NCI-H2171 (cell line): ENCODE results near the gene PALLD.

ENCODE experiments used
- DNase-seq: peaks from one replicate; lab custom pipeline; 2025; lab: John Stamatoyannopoulos, UW

Gene PALLD

DNA sequence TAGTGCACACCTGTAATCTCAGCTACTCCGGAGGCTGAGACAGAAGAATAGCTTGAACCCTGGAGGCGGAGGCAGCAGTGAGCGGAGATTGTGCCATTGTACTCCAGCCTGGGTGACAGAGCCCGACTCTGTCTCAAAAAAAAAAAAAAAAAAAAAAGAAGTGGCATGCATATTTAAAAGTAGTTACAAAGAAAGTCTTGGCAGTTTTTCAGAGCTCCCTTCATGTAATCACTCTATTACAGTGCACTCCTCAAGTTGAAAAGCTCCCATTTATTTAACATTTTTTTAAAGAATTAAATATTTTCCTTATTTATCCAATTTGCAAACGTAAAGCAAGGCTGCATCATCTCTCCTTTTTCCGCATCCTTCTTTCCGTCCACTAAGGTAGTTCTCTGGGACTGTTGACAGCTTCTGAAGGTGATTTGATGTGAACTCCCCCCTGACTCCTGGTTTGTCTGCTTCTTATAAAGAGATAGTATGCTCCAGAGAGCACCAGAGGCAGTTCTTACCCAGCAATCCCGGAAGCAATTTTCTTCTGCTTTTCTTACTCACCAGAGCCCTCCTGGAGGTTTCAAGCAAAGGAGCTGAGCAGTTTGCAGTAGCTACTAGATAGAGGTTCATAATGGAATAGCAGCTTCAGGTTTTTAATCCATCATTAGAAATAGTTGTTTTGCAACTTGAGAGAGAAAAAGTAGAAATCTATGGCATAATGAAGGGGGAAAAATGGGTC lies 151.0 kb downstream of the PALLD start:
- DNase-seq = no peak

DNA sequence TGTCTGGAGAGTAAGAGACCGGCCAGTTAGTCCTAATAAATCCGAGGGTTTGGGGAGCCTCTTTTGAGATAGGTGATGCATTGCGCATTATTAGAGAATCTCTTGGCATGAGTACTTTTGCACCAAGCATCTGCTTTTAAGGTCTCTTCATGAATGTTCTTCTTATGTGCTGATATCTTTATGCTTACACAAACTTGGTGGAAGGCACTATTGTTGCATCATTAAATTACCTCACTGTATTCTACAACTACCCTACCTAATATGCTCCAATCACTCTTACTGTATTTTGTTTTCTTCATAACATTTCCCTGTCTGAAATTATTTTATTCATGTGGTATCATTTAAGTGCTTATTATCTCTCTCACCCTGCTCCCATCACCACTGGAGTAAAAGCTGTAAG lies 151.6 kb downstream of the PALLD start:
- DNase-seq = no peak

DNA sequence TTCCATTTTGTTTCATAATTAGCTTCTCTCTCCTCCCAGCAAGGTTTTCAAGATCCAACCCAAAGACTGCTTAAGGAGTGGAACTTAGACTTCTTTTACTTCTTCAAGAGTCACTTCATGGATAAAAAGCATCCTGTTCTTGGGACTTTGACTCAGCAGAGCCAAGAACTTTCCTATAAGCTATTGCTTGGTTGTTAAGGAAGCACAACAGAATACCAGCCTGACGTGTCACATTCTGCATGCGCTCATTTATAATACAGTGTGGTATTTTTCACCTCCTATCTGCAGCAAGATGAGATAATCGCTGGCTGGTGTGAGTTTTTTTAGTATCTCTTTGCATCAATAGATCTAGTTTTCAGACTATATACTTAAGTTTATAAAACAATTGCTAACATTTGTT lies 152.1 kb downstream of the PALLD start:
- no peak for DNase-seq

DNA sequence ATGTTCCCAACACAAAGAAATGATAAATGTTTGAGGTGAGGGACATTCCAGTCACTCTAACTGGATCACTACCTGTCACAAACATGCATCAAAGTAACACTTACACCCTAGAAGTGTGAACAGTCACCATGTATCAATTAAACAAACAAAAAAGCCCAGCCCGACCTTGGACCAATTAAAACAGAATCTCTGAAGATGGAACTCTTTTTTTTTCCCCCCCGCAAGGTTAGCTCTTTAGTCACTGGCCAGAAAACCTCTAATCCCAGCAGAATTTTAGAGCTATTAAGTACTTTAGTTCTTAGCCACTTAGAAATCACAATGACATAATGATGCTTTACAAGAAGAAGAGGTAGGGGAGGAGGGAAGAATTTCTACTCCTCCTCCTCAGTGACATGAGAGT lies 154.5 kb downstream of the PALLD start:
- DNase-seq = no peak

- no peak for DNase-seq
Measured at GRCh38 chr4:168651864-168652263, 155.0 kb downstream of the PALLD start.

DNA sequence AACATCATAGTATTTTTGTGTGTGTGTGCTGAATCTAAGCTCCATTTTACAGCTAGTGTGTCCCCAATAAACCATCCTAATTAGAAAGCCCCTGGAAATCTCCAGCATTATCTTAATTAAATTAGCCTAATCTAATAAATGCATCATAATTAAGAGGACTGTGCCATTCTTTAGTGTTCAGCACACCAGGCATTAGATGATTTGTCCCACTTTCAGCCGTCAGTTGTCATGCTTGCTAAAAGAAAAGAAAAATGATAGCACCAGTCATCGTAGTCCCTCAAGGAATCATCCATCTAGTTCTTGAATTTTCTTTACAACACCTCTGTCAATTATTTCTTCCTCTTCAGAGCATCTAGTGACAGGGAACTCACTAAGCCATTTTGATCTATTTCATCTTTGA lies 155.9 kb downstream of the PALLD start:
- no peak for DNase-seq

- peak; percentile 25 for DNase-seq
Measured at GRCh38 chr4:168654104-168654847, 157.4 kb downstream of the PALLD start.

DNA sequence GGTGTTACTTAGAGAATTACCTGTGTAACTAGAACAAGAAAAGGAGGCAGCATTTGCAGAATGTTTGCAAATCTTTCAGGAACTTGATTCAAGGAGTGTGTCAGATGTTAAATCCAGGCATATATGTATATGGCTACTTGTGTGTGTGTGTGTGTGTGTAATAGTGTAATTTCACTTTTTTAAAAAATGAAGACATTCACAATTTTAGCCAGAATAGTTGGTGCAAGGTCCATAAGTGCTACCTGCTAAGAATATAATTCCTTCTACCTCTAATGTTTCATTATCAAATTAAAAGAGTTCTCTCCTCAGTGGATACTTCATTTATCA lies 158.0 kb downstream of the PALLD start:
- no peak for DNase-seq

DNA sequence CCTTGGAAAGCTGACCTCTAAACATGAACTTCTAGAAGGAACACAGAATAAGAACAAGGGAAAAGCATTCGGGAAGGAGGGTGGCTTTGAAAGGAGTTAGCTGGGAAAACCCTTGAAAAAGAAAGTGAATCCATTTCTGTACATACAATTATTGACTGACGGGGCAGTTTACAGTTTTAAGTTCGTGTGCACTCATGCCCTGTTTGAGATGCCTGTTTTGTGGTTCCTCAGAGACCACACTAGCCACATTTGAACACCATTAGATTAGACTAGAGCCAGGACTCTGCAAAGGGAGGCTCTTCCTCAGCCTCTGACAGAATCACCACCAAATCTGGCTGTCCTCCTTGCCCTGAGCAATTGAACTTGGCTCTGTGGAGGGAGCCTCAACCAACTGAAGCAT lies 158.3 kb downstream of the PALLD start:
- no peak for DNase-seq

DNA sequence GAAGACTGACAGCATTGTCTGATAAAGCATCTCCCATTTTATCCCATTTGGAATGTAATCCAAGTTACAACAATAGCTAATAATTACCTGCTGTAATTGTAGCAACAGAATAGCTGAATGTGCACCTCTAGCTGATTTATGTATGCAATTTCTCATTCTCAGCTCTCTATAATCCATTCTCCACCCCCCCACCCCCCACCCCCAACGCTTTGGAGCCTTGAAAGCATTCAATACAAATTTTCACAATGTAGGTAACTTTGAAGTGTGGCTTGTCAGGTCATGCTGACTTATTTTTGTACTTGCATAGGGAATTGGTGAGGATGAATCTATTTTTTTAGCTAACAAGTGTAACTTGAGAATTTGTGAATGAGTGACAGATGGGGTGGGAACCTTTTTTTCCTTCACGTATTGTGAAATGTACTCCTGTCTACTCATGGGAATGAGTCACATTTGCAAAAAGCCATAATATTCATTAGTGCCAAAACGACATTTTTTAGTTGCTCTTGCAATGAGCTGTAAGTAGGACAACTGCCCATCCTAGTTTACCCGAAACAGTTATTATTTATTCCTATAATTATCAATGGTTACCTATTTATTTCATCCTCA lies 159.3 kb downstream of the PALLD start:
- DNase-seq = peak; percentile 48

DNA sequence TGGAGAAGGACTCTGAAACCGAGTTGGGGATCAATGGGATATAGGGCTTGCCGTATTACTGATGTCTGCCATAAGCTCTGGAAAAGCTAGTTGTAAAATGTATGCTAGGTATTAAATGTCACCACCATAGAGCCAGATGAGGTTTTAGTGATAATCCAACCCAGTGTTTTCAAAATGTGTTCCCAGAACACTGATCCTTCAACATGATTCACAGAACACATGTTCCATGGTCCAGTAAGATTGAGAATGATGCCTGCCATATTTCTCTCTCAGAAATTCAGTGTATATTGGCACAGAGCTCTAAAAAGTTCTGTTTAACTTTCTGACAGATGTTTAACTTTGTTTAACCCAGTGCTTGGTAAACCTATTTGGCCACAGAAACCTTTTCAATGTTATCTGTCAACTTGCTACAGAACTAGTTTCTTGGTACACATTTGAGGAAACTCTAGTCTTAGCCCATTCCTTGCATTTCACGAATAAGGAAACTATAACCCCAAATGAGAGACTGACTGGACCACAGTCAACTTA lies 160.2 kb downstream of the PALLD start:
- no peak for DNase-seq

DNA sequence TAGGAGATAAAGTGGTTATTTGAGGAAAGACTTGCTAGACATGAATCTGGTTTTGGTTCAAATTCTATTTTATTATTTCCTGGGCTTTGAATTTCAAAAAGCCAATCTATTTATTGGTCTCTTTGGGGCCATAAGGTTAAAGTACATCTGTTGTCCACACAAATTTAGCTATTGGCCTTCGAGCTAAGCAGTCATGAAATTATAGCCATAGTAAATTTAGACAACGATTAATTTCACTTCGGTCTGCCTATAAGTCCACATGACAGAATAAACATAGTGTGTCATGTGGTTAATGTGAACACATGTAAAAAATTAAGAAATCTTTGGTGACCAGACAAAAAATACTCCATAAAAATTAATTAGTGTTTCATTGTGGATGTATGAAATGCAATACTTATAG lies 161.9 kb downstream of the PALLD start:
- no peak for DNase-seq

- no peak for DNase-seq
Measured at GRCh38 chr4:168659741-168660465, 163.1 kb downstream of the PALLD start.

DNA sequence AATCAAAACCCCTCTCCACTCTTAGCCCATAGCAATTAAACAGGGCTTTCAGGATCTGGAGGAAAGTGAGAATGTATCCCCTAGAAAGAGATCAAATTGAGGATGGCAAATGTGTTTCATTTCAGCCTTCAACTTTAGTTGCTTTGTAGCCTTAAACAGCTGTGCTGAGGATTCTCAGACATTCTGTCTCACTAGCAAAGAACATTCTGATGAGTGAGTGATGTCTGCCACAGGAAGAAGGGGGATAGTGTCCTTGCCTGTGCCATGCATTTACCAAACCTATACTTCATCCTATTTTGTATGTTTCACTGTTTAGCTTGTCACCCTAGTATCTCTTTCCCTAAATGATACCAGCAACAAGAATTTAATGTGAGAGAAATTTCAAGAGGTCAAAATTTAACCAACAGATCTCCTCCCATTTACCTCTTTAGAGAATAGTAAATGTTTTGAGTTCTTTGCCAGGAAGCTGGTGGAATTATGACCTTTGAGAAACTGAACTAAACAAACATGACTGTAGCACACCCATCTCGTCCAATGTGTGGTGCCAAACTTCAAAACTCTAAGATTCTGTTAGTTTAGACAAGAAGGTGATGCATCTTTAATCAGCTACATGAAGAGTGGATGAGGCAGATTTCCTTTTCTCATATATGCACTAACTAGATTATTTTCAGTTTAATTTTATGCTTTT lies 165.6 kb downstream of the PALLD start:
- DNase-seq = no peak

GRCh38 chr4:168664242-168664891 lies 167.5 kb downstream of the PALLD start:
- DNase-seq = no peak

- no peak for DNase-seq
Measured at GRCh38 chr4:168666531-168666930, 169.7 kb downstream of the PALLD start.

- DNase-seq = no peak
Measured at GRCh38 chr4:168667376-168667775, 170.5 kb downstream of the PALLD start.

GRCh38 chr4:168667921-168668320 lies 171.1 kb downstream of the PALLD start:
- DNase-seq = no peak

DNA sequence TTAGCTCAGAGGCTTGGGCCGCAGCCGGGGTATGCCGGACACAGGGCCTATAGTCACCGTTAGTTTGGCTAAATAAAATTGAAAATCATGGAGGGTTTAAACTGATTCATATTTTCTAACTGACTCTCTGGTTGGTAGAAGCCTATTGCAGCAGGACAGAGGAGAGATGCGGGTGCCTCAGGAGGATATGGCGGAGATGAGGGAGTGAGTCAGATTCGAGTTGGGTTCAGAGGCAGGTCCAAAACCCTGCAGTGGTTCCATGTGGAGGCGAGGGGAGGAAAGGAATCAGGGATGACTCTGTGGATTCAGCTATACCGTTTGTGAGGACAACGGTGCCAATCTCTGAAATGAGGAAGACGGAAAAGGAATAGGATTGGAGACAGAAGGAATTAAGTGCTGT lies 176.6 kb downstream of the PALLD start:
- no peak for DNase-seq

GRCh38 chr4:168674077-168674747 lies 177.4 kb downstream of the PALLD start:
- DNase-seq = no peak

- DNase-seq = no peak
Measured at GRCh38 chr4:168674866-168675265, 178.0 kb downstream of the PALLD start.
